ENCODE measurements around the gene FBLN2.

Gene FBLN2

GRCh38 chr3:13610006-13610570, 61.2 kb downstream of the FBLN2 start:
- DNase-seq: no peak

- no peak for DNase-seq
These were observed 62.3 kb downstream of the FBLN2 start for GRCh38 chr3:13611221-13611620.

- DNase-seq: no peak
These were observed 63.9 kb downstream of the FBLN2 start for GRCh38 chr3:13612829-13613228.

GRCh38 chr3:13613343-13614190, 64.6 kb downstream of the FBLN2 start:
- DNase-seq: no peak

- no peak for DNase-seq
These were observed 65.7 kb downstream of the FBLN2 start for GRCh38 chr3:13614607-13615006.

DNA sequence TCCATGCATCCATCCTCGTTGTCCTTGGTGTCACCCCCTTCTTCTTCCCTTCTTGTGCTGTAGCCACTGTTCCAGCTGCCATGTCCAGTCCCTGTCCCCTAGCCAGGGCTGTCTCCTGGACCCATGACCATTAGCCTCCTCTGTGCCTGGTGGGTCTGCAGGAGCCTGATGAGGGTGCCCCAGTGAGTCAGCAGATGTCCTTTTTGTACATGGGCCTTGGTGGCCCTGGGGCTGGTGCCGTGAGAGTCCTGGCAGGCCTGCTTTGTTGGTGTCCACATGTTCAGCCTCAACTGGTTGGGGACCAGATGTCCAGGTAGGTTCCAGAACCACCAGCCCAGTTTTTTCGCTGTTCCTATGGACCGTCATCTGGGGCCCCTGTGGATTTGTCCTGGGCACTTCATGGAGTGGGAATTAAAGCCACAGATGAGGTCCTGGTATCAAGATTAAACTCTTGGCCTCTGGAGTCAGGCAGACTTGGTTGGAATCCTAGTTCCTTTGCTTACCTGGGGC, 66.1 kb downstream of the FBLN2 start:
- no peak for DNase-seq

- no peak for DNase-seq
These were observed 67.4 kb downstream of the FBLN2 start for GRCh38 chr3:13616359-13616758.

GRCh38 chr3:13617097-13617738, 68.3 kb downstream of the FBLN2 start:
- no peak for DNase-seq

DNA sequence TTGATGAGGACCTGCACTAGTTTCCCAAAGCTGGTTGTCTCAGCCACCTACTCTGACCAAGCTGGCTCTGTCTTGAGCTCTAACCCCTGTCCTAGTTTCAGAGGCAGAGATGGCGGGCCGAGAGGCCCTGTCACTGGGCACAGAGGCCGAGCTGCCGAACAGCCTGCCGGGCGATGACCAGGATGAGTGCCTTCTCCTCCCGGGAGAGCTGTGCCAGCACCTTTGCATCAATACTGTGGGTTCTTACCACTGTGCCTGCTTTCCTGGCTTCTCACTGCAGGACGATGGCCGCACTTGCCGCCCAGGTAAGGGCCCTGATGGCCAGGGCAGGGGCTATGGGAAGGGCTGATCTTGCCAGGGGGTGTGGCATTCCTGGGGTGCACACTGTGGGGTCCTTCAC, 69.1 kb downstream of the FBLN2 start:
- no peak for DNase-seq

- DNase-seq: no peak
These were observed 69.9 kb downstream of the FBLN2 start for GRCh38 chr3:13618836-13619235.

DNA sequence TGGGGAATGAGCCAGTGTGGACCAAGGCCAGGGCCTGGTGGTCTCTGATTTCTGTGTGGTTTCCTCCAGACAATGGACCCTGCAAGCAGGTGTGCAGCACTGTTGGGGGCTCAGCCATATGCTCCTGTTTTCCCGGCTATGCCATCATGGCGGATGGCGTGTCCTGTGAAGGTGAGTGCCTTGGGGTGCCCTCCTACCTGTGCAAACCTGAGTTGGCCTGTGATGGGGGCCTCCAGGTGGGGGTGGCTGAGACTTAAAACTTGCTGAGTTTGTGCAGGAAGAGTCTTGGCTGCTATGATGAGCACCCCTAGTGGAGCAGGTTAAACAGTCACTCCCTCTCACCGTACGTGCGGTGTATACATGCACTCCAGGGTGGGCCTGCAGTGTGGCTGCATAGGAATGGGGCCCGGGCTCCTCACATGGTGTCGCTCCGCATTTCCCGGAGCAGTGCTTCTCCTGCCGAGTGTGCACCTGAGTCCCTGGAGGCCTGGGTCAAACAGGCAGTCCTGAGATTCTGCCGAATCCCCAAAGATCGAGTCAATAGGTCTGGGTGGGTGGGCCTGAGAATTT, 70.8 kb downstream of the FBLN2 start:
- DNase-seq: no peak

GRCh38 chr3:13620281-13620680, 71.4 kb downstream of the FBLN2 start:
- DNase-seq: no peak

DNA sequence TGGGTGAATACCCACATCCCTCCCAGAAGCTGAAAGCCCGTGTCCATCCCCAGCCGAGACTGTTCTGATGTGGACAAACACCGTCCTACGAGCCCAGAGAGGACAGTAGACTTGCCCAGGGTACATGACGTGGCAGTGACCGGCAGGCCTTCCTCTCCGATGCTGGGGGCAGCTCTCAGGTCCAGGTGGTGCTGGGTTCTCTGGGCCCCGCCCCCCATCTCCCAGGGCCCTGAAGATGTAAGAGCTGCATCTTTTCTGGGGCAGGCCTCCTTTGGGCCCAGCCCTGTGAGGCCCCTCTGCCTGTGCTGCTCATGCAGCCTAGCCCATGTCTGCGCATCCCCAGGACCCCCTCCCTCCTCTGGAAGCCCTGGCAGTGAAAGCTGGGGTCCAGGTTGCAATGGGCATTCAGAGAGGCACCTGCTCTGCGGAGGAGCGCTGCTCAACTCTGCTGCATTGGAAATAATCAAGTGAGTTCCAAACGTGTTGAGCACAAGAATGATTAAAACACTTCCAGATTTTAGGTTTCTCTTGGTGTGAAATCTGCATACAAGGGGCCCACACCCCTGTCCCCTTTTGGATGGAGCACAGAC, 71.9 kb downstream of the FBLN2 start:
- no peak for DNase-seq

DNA sequence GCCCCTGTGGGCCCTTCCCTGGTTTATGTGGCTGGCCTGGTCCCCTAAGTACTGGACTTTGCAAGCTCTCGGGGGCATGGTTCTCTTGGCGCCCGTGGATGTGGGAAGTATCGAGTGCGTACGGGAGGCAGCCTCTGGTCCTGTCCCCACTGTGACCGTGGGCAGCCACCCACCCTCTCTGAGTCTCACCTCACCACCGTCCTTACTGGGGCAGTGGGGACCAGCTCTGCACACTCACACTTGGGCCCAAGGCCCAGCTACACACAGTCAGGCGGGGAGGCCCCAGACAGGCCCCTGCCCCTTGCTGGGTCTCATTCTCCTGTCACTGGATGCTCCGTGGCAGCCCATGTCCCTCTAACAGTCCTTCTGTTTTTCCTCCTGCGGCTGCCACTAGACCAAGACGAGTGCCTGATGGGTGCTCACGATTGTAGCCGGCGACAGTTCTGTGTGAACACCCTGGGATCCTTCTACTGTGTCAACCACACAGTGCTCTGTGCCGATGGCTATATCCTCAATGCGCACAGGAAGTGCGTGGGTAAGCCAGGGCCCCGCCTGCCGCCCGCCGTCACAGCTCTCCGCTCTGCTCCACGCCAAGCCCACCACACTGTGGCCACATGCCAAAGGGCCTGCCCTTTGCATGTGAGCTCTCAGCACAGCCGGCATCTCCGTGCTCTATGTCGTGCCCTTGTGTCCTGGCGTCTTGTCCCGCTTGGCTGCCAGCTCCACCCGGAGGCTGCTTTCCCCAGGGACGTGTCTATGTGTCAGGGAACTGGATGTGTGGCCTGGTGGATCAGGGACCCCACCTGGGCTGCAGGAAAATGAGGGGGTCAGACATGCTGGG, 72.7 kb downstream of the FBLN2 start:
- no peak for DNase-seq

DNA sequence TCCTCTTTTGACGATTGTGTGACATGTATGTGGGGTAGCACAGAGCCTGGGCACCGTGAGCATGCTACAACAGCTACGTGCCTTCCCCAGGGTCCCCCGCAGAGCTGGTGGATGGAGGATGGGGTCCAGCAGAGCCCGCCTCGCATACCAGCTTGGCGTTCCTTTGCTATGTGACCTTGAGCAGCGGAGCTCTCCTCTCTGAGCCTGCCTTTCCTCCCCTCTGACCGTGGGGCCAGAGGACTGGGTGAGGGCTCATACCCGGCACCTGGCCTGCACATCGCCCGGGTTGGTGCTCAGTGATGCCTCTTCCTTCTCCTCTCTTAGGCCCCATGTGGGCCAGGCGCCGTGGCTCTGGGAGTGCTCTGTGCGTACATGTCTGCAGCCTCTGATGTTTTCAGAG, 73.4 kb downstream of the FBLN2 start:
- no peak for DNase-seq

- DNase-seq: peak; percentile 63
These were observed 74.3 kb downstream of the FBLN2 start for GRCh38 chr3:13623101-13623654.

- DNase-seq: no peak
These were observed 75.1 kb downstream of the FBLN2 start for GRCh38 chr3:13624021-13624420.

DNA sequence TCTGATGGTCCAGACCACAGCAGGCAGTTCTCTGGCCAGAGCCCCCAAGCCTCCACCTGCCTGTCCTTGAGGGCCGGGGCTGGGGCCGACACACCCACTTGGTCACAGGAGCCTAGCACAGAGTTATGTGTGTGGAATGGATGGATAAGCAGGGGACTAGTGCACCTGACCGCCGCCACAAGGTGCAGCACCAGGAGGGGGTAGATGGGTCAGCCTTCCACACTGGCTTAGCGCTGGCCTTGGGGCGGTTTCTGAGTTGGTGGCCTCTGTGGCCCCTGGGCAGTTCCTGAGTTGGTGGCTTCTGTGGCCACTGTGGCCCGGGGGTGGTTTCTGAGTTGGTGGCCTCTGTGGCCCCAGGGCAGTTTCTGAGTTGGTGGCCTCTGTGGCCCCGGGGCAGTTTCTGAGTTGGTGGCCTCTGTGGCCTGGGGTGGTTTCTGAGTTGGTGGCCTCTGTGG, 75.8 kb downstream of the FBLN2 start:
- no peak for DNase-seq

GRCh38 chr3:13626396-13626795, 77.5 kb downstream of the FBLN2 start:
- no peak for DNase-seq

DNA sequence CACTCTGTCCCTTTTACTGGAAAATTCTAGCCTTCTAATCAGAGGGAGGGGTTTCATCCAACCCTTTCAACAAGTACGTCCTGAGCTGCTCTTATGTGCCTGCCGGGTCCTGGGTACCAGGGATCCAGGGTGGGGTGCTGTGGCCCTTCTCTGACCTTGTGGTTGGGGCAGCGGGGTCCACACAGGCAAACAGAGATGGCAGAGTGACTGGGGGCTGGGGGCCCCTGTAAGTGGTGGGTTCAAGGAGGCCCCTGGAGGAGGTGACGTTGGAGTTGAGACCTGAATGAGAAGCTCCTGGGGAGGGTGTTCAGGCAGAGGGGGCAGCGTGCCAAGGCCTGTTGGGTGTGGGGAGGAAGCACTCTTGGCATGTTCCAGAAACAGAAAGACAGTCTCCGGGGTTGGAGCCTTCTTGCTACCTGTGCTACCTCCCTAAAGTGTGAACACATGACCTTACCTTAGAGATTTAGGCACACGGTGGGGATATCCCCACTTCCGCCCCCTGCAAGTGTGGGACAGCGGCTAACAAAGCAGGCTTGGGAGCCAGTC, 78.1 kb downstream of the FBLN2 start:
- DNase-seq: no peak

DNA sequence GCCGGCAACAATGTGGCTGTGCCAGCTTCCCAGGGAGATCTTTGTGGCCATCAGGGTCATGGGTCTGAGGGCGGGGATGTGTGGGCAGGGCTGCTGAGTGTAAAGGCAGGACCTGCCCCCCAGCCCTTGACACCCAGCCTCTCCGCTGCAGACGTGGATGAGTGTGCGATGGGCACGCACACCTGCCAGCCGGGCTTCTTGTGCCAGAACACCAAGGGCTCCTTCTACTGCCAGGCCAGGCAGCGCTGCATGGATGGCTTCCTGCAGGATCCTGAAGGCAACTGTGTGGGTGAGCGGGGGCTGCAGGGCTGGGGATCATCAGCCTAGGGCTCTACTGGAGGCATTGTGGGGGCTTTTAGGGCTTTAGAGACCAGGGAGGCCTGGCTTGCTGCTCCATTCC, 78.8 kb downstream of the FBLN2 start:
- DNase-seq: no peak

GRCh38 chr3:13628432-13628831, 79.5 kb downstream of the FBLN2 start:
- no peak for DNase-seq

All from DMS53 (cell line).